ENCODE data around the gene METRNL.

DNA sequence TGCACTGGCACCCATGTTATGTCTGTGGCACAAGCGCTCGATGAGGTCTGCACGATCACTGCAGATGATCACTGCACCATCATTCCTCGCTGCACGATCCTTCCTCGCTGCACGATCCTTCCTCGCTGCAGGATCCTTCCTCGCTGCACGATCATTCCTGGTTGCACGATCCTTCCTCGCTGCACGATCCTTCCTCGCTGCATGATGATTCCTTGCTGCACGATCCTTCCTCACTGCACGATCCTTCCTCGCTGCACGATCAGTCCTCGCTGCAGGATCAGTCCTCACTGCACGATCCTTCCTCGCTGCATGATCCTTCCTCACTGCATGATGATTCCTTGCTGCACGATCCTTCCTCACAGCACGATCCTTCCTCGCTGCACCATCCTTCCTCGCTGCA, 29.3 kb downstream of the METRNL start:
- TF ChIP-seq, protein P1, sequence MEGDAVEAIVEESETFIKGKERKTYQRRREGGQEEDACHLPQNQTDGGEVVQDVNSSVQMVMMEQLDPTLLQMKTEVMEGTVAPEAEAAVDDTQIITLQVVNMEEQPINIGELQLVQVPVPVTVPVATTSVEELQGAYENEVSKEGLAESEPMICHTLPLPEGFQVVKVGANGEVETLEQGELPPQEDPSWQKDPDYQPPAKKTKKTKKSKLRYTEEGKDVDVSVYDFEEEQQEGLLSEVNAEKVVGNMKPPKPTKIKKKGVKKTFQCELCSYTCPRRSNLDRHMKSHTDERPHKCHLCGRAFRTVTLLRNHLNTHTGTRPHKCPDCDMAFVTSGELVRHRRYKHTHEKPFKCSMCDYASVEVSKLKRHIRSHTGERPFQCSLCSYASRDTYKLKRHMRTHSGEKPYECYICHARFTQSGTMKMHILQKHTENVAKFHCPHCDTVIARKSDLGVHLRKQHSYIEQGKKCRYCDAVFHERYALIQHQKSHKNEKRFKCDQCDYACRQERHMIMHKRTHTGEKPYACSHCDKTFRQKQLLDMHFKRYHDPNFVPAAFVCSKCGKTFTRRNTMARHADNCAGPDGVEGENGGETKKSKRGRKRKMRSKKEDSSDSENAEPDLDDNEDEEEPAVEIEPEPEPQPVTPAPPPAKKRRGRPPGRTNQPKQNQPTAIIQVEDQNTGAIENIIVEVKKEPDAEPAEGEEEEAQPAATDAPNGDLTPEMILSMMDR (conservative IDR thresholded peaks at IDR 0.05; ENCODE audit: low read length): no peak
- TF ChIP-seq EZH2phosphoT487 (IDR thresholded peaks at IDR 0.05; ENCODE audit: borderline replicate concordance, low read depth, low read length): no peak

Data from OCI-LY7 (cell line).